Measurements from ENCODE around the gene TCF3.

Gene TCF3

GRCh38 chr19:1577090-1577928, 75.1 kb downstream of the TCF3 start:
- Histone ChIP-seq H3K4me3 (ENCODE audit: low read depth in 1 of 2, low read length in 1 of 2) (no peak overlapping the region), H3K4me1 (ENCODE audit: control insufficient read depth in 1 of 2, insufficient read depth in 1 of 2, low read depth in 1 of 2, low read length in 1 of 2) (no peaks in the 10 kb centered on the region), H3K36me3 (peaks cover 59% of the 10 kb centered on the region)

GRCh38 chr19:1576242-1577089, 75.9 kb downstream of the TCF3 start:
- H3K4me1 ChIP-seq (ENCODE audit: control insufficient read depth in 1 of 2, insufficient read depth in 1 of 2, low read depth in 1 of 2, low read length in 1 of 2), result no peaks in the 10 kb centered on the region
- H3K36me3 ChIP-seq, result peaks cover 52% of the 10 kb centered on the region
- no peak overlapping the region for H3K4me3 ChIP-seq (ENCODE audit: low read depth in 1 of 2, low read length in 1 of 2)
- TF ChIP-seq CTCF (IDR thresholded peaks at IDR 0.05), result no peak
- peaks cover 2% of the 10 kb centered on the region for H3K27me3 ChIP-seq
- H3K9me3 ChIP-seq, result no peaks in the 10 kb centered on the region
- H3K27ac ChIP-seq, result no peak overlapping the region

More at GRCh38 chr19:1577090-1577928, 75.1 kb downstream of the TCF3 start:
- H3K9me3 ChIP-seq, result no peaks in the 10 kb centered on the region
- no peak overlapping the region for H3K27ac ChIP-seq
- H3K27me3 ChIP-seq, result no peaks in the 10 kb centered on the region
- no peak for TF ChIP-seq CTCF (IDR thresholded peaks at IDR 0.05)

- Histone ChIP-seq H3K4me1 (ENCODE audit: control insufficient read depth in 1 of 2, insufficient read depth in 1 of 2, low read depth in 1 of 2, low read length in 1 of 2) (no peaks in the 10 kb centered on the region), H3K36me3 (peaks cover 43% of the 10 kb centered on the region), H3K27ac (no peak overlapping the region), H3K4me3 (ENCODE audit: low read depth in 1 of 2, low read length in 1 of 2) (no peak overlapping the region), H3K27me3 (peaks cover 11% of the 10 kb centered on the region), H3K9me3 (no peaks in the 10 kb centered on the region)
- no peak for TF ChIP-seq CTCF (IDR thresholded peaks at IDR 0.05)
Measured at GRCh38 chr19:1575323-1576241, 76.8 kb downstream of the TCF3 start.

GRCh38 chr19:1574354-1575136, 77.9 kb downstream of the TCF3 start:
- peaks cover 21% of the 10 kb centered on the region for H3K27me3 ChIP-seq
- H3K9me3 ChIP-seq, result no peaks in the 10 kb centered on the region
- H3K4me3 ChIP-seq (ENCODE audit: low read depth in 1 of 2, low read length in 1 of 2), result no peak overlapping the region
- H3K36me3 ChIP-seq, result peaks cover 33% of the 10 kb centered on the region
- no peaks in the 10 kb centered on the region for H3K4me1 ChIP-seq (ENCODE audit: control insufficient read depth in 1 of 2, insufficient read depth in 1 of 2, low read depth in 1 of 2, low read length in 1 of 2)
- TF ChIP-seq CTCF (IDR thresholded peaks at IDR 0.05), result no peak
- H3K27ac ChIP-seq, result no peak overlapping the region
